ENCODE data around the gene FGG. TPM values are rescaled to one million over a fixed set of nuclear protein-coding genes. Genes with fewer than 3 reads are reported as not detected.

The FGG gene
- total RNA-seq, 1 donor from 2014 or later: 4.7 TPM

GRCh38 chr4:154559494-154560418 lies 52.7 kb downstream of the FGG start:
- H3K9me3 ChIP-seq (ENCODE audit: control insufficient read depth in 3 of 3, low read length in 3 of 3): no peaks in the 10 kb centered on the region
- H3K4me3 ChIP-seq (ENCODE audit: low read length in 3 of 3): no peak overlapping the region
- no peaks in the 10 kb centered on the region for H3K36me3 ChIP-seq (ENCODE audit: control insufficient read depth in 3 of 3, insufficient read depth in 3 of 3, low read length in 3 of 3)
- no peak overlapping the region for H3K27ac ChIP-seq (ENCODE audit: low read depth, low read length)
- no peak overlapping the region for H3K9ac ChIP-seq (ENCODE audit: low read depth in 1 of 3, low read length in 3 of 3)
- H3K27me3 ChIP-seq (ENCODE audit: control insufficient read depth in 3 of 3, insufficient read depth in 3 of 3, low read length in 3 of 3): no peaks in the 10 kb centered on the region
- H3K4me1 ChIP-seq (ENCODE audit: control insufficient read depth in 3 of 3, insufficient read depth in 3 of 3, low read length in 3 of 3): no peaks in the 10 kb centered on the region

GRCh38 chr4:154559141-154559493 lies 53.3 kb downstream of the FGG start:
- H3K27ac ChIP-seq (ENCODE audit: low read depth, low read length): no peak overlapping the region
- H3K4me1 ChIP-seq (ENCODE audit: control insufficient read depth in 3 of 3, insufficient read depth in 3 of 3, low read length in 3 of 3): no peaks in the 10 kb centered on the region
- no peaks in the 10 kb centered on the region for H3K27me3 ChIP-seq (ENCODE audit: control insufficient read depth in 3 of 3, insufficient read depth in 3 of 3, low read length in 3 of 3)
- no peak overlapping the region for H3K9ac ChIP-seq (ENCODE audit: low read depth in 1 of 3, low read length in 3 of 3)
- no peaks in the 10 kb centered on the region for H3K9me3 ChIP-seq (ENCODE audit: control insufficient read depth in 3 of 3, low read length in 3 of 3)
- H3K36me3 ChIP-seq (ENCODE audit: control insufficient read depth in 3 of 3, insufficient read depth in 3 of 3, low read length in 3 of 3): no peaks in the 10 kb centered on the region
- no peak overlapping the region for H3K4me3 ChIP-seq (ENCODE audit: low read length in 3 of 3)

Other genes with a start within 250 kb of the FGG start
- 18.3 TPM for gene DCHS2, start 120.9 kb downstream of the FGG start, total RNA-seq
- 39.7 TPM for gene PLRG1, start 62.3 kb downstream of the FGG start, total RNA-seq
- gene FGB, start 49.6 kb downstream of the FGG start, total RNA-seq: 3.7 TPM
- gene FGA, start 21.9 kb downstream of the FGG start, total RNA-seq: 3.7 TPM
- gene LRAT, start 131.3 kb upstream of the FGG start, total RNA-seq: under 0.01 TPM
- gene RBM46, start 168.6 kb upstream of the FGG start, total RNA-seq: not detected